GM12874 (cell line): ENCODE measurements around the gene ZNF525.

Experiments used
- CTCF ChIP-seq: IDR thresholded peaks from 2 replicates; pipeline ENCODE4 v1.5.1; 2011; ENCODE audit warnings: low read depth, mild to moderate bottlenecking, control low read depth, low read length, moderate library complexity; ENCODE audit not compliant: insufficient read depth

The ZNF525 gene

DNA sequence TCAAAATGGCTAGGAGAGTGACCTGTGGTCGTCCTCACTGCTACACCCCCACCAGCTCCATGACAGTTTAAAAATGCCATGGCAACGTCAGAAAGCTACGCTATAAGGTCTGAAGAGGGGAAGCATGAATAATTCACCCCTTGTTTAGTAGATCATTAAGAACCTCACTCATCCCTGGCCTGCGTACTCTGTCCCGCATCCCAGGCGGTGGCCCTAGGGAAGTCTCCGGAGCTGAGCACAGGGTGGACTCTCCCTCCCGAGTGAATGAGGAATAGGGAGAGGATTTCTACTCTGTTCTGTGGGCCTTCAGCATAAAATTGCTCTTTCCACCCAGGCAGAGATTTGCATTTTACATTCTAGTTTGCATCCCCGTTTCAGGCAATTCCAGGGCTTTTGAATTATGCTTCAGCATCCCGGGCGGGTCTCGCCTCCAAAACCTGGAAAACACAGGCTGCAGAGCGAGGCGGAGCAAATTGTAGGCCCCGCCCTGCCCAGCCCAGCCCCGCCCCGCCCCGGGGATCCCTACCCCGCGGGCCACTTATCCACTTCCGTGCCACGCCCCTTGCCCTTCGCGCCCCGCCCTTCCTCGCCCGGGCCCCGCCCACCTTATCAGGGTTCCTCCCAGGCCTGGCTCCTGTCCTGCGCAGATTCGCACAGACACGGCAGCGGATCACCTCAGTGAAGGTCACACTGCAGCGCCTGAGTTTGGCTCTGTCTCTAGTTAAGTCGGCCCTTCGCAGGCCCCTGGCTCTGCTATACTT is 7.5 kb upstream of the ZNF525 start:
- no peak for TF ChIP-seq CTCF

GRCh38 chr19:53365899-53366493 is 491 bp downstream of the ZNF525 start:
- TF ChIP-seq CTCF = no peak

DNA sequence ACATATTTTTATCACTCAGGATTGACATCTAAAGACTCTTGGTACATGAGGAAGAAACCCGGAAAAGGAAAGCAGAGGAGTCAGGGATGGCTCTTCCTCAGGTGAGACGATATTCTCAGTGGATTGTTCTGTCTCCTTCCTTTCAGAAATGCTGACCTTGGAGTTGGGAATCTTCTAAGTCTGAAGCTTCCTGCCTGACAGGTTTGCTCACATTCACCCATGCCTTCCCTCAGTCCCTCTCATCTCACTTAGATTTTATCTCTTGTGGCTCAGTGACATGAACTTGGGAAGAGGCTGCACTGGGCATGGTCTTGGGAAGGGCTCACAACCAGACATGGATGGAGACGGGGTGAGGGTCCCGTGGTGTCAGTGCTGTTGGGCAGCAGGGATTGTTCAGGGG is 6.7 kb downstream of the ZNF525 start:
- TF ChIP-seq CTCF = no peak

GRCh38 chr19:53374288-53374687 is 8.8 kb downstream of the ZNF525 start:
- no peak for TF ChIP-seq CTCF

DNA sequence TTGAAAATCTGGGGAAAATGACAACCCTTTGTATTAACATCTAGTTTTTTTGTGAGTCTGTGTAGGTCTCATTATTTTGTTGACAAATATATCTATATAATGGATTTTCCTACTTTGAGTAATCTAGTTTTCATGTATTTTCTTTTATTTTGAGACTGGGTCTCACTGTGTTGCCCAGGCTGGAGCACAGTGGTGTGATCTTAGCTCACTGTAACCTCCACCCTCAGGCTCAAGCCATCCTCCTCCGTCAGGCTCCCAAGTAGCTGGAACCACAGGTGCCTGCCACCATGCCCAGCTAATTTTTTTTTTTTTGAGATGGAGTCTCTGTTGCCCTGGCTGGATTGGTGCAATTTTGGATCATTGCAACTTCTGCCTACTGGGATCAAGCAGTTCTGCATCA is 9.2 kb downstream of the ZNF525 start:
- TF ChIP-seq CTCF = no peak

- no peak for TF ChIP-seq CTCF
These were observed 15.9 kb downstream of the ZNF525 start for GRCh38 chr19:53381376-53381775.

GRCh38 chr19:53388168-53388567 is 22.7 kb downstream of the ZNF525 start:
- no peak for TF ChIP-seq CTCF
